ENCODE measurements around the gene NPIPB9.
"Not testable (repeated sequence)": the region's sequence is repeated elsewhere in the genome, so short reads cannot be mapped to it uniquely, and the experiment has no call there.

Gene NPIPB9

GRCh38 chr16:28751487-28751886 lies at the start of gene NPIPB9:
Gene NPIPB9, plus strand, starts transcription at chr16:28751787.
- not testable (repeated sequence) for DNase-seq (ENCODE audit: low read depth)

- DNase-seq (ENCODE audit: low read depth), result not testable (repeated sequence)
These were observed 47.3 kb upstream of the NPIPB9 start for GRCh38 chr16:28704246-28704645.

- DNase-seq (ENCODE audit: low read depth), result not testable (repeated sequence)
These were observed 40.1 kb upstream of the NPIPB9 start, which contains the start of gene EIF3C for GRCh38 chr16:28711220-28712083. Gene EIF3C, plus strand, starts transcription at chr16:28711464. Its CDS starts 223 bp downstream, at chr16:28711687.

GRCh38 chr16:28722852-28723650 lies 28.5 kb upstream of the NPIPB9 start:
- not testable (repeated sequence) for DNase-seq (ENCODE audit: low read depth)

- DNase-seq (ENCODE audit: low read depth), result not testable (repeated sequence)
These were observed 20.3 kb upstream of the NPIPB9 start for GRCh38 chr16:28731253-28731652.

- DNase-seq (ENCODE audit: low read depth), result not testable (repeated sequence)
These were observed 19.0 kb upstream of the NPIPB9 start for GRCh38 chr16:28732455-28733124.

- DNase-seq (ENCODE audit: low read depth), result not testable (repeated sequence)
These were observed 11.8 kb upstream of the NPIPB9 start for GRCh38 chr16:28739787-28740186.

- DNase-seq (ENCODE audit: low read depth), result not testable (repeated sequence)
These were observed 11.0 kb upstream of the NPIPB9 start for GRCh38 chr16:28740631-28741030.

- not testable (repeated sequence) for DNase-seq (ENCODE audit: low read depth)
These were observed 10.3 kb upstream of the NPIPB9 start for GRCh38 chr16:28741295-28741694.

- not testable (repeated sequence) for DNase-seq (ENCODE audit: low read depth)
These were observed 4.8 kb upstream of the NPIPB9 start for GRCh38 chr16:28746618-28747350.

GRCh38 chr16:28749997-28750465 lies 1.6 kb upstream of the NPIPB9 start:
- not testable (repeated sequence) for DNase-seq (ENCODE audit: low read depth)

GRCh38 chr16:28750469-28751067 lies 1.0 kb upstream of the NPIPB9 start:
- DNase-seq (ENCODE audit: low read depth), result not testable (repeated sequence)

GRCh38 chr16:28781697-28782096 lies 30.1 kb downstream of the NPIPB9 start:
- not testable (repeated sequence) for DNase-seq (ENCODE audit: low read depth)

GRCh38 chr16:28782357-28782756 lies 30.8 kb downstream of the NPIPB9 start:
- not testable (repeated sequence) for DNase-seq (ENCODE audit: low read depth)

GRCh38 chr16:28802235-28803019 lies 50.8 kb downstream of the NPIPB9 start:
- peak; percentile 45 for DNase-seq (ENCODE audit: low read depth)

GRCh38 chr16:28807445-28808120 lies 56.0 kb downstream of the NPIPB9 start:
- not testable (repeated sequence) for DNase-seq (ENCODE audit: low read depth)

- DNase-seq (ENCODE audit: low read depth), result no peak
These were observed 68.4 kb downstream of the NPIPB9 start for GRCh38 chr16:28820016-28820415.

GRCh38 chr16:28820546-28820945 lies 69.0 kb downstream of the NPIPB9 start:
- not testable (repeated sequence) for DNase-seq (ENCODE audit: low read depth)

GRCh38 chr16:28821874-28822519 lies 70.4 kb downstream of the NPIPB9 start:
- no peak for DNase-seq (ENCODE audit: low read depth)

All from amniotic epithelial cell (primary cell).